ENCODE results near the gene DNAH17. TPM values are rescaled to one million over a fixed set of nuclear protein-coding genes. Genes with fewer than 3 reads are reported as not detected.

The DNAH17 gene, protein sequence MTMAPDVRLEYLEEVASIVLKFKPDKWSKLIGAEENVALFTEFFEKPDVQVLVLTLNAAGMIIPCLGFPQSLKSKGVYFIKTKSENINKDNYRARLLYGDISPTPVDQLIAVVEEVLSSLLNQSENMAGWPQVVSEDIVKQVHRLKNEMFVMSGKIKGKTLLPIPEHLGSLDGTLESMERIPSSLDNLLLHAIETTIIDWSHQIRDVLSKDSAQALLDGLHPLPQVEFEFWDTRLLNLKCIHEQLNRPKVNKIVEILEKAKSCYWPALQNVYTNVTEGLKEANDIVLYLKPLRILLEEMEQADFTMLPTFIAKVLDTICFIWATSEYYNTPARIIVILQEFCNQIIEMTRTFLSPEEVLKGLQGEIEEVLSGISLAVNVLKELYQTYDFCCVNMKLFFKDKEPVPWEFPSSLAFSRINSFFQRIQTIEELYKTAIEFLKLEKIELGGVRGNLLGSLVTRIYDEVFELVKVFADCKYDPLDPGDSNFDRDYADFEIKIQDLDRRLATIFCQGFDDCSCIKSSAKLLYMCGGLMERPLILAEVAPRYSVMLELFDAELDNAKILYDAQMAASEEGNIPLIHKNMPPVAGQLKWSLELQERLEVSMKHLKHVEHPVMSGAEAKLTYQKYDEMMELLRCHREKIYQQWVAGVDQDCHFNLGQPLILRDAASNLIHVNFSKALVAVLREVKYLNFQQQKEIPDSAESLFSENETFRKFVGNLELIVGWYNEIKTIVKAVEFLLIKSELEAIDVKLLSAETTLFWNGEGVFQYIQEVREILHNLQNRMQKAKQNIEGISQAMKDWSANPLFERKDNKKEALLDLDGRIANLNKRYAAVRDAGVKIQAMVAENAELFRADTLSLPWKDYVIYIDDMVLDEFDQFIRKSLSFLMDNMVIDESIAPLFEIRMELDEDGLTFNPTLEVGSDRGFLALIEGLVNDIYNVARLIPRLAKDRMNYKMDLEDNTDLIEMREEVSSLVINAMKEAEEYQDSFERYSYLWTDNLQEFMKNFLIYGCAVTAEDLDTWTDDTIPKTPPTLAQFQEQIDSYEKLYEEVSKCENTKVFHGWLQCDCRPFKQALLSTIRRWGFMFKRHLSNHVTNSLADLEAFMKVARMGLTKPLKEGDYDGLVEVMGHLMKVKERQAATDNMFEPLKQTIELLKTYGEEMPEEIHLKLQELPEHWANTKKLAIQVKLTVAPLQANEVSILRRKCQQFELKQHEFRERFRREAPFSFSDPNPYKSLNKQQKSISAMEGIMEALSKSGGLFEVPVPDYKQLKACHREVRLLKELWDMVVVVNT (N-terminal part only)
- total RNA-seq, result 0.22 TPM in 2 replicates

DNA sequence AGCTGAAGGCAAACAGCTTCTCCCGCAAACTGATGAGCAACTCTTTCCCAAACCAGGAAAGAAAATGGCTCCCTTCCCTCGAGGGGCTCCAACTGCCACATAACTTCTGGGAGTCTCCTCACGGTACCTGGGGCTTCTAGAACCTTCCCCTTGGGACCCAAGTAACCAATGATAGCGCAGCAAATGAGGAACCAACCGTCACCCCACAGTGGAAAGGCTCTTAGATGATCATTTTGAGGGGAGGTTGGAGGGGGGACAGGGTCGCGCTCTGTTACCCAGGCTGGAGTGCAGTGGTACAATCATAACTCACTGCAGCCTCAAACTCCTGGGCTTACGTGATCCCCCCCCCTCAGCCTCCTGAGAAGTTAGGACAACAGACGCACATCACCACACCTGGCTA is at the start of gene DNAH17:
Gene DNAH17 (minus strand): TSS at position 101 of the 400 bp plus-strand sequence. CDS start 2,339 bp downstream, outside the sequence.
- intact Hi-C loops (cut with micrococcal nuclease), result no loop called here

- intact Hi-C loops (cut with micrococcal nuclease), result no loop called here
Measured at GRCh38 chr17:78624324-78625151, 47.3 kb upstream of the DNAH17 start.

- intact Hi-C loops (cut with micrococcal nuclease), result no loop called here
Measured at GRCh38 chr17:78623541-78623940, 46.3 kb upstream of the DNAH17 start.

DNA sequence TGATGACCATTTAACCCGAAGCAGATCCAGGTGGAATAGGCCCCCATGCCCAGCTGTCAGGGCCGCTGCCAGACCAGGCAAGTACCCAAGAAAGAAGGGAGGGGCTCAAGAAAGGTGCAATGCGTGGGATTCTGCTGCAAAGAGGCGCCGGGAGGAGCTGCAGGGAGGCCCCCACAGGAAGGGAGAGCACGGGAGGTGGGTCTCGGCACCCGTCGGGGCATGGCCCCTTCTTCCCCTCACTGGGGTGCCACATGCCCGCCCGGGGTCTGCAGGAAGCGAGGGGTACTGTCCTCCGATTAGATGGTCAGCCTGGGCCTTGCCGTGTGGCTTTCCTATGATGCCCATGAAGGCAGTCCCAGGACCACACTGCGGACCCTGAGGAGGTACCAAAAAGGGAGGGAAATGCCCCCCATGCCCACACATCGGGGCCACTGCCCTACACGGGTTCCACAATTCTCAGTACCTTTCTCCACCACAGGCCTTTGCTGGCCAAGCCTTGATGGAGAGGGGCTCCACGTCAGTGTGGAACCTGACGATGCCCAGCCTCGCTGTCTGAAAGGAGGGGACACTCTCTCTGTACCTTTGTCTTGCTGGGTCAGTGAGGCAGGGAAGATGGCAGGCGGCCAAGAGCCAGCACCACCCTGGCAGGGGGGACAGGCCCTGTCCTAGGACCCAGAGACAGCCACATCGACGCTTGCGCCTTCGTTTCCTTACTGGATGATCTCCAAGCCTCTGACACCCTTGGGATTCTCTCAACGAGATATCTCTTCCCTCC is 45.5 kb upstream of the DNAH17 start:
- intact Hi-C loops (cut with micrococcal nuclease), result no loop called here

- intact Hi-C loops (cut with micrococcal nuclease), result no loop called here
Measured at GRCh38 chr17:78621720-78622490, 44.7 kb upstream of the DNAH17 start.

DNA sequence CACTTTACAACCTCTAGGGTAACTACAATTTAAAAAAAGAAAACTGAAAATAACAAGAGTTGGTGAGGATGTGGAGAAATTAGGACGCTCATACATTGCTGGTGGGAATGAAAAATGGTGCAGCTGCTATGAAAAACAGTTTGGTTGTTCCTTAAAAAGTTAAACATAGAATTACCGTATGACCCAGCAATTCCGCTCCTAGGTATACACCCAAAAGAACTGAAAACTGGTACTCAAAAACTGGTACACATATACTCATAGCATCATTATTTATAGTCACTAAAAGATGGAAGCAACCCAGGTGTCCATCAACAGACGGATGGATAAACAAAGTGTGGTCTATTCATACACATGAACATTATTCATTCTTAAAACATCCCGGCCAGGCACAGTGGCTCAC is 42.9 kb upstream of the DNAH17 start:
- intact Hi-C loops (cut with micrococcal nuclease), result no loop called here

- intact Hi-C loops (cut with micrococcal nuclease), result no loop called here
Measured at GRCh38 chr17:78619334-78619733, 42.1 kb upstream of the DNAH17 start.

GRCh38 chr17:78618264-78619066 is 41.3 kb upstream of the DNAH17 start:
- intact Hi-C loops (cut with micrococcal nuclease), result no loop called here

DNA sequence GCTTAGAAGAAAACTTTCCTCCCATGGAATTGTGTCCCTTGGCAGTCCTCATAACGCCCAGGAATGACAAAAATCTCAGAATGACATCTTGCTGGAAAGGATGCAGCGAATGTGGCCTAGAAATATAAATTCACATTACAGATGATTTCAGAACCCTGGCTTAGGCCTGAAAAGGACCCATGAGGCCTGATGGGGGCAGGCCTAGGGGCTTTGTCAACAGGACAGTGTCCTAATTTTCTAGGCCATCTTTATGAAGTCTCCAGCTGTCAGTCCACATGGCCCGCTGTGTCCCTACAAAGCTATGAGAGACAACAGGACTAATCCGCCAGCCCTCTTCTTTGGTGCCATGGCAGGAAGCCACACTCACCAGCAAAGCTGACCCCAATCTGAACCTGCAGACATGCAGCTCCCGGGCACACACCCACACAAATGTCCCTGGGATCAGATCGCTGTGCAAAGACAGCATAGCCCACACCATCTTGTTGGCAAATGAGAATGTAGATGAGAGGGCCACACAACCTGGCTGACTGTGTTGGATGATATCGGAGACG is 40.4 kb upstream of the DNAH17 start:
- intact Hi-C loops (cut with micrococcal nuclease), result no loop called here

DNA sequence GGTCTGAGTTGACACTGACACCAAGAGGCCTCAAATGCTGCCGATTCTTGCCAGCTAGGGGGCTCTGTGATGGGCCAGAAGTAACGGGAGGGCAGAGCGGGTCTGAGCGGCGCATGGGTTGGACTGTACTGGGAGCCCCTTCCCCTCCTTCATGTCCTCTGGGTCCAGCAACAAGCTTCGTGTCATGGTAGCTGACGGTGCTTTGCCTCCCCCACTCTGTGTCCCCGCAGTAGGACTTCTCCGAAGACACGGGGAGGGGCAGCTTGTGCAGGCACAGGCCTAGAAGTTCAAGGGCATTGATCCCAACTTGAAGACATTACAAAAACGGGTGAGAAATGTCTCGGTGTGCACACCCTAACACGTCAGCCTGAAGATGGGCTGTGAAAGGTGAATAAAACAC is 39.8 kb upstream of the DNAH17 start:
- intact Hi-C loops (cut with micrococcal nuclease), result no loop called here

DNA sequence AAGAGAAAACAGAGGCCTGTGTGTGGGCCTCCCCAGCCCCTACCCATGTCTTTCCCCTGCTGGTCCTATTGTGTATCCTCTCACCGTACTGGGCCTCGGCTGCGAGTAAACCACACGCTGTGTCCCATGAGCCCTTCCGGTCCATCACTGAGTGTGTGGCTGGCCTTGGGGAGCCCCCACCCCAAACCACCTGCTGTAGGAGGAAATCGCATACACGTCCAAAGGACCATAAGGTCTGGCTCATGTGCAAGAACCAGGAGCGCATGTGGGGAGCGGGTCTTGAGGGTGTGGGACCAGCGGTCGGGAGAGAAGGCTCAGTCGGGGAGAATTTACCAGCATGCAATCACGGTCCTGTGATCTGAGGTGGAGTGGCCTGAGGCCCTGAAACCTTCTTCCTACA is 38.4 kb upstream of the DNAH17 start:
- intact Hi-C loops (cut with micrococcal nuclease), result no loop called here

DNA sequence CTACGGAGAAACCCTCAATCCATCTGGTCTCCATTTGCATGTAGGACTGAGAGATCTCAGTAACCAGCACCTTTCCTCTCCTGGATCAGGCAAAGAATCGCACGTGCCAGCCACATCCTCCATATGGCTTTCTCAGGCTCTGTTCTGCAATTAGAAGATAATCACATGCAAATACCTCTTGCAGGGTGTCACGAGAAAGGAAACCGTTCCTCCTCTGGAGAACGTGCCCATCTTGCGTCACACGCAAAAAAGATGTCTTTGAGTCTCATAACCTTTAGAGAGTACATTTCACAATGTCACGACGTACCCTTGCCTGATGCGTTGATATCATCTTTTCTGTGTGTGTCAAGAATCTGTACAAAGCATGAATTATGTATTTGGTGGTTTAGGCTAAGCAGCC is 36.2 kb upstream of the DNAH17 start:
- intact Hi-C loops (cut with micrococcal nuclease), result no loop called here

- intact Hi-C loops (cut with micrococcal nuclease), result no loop called here
Measured at GRCh38 chr17:78611607-78612006, 34.4 kb upstream of the DNAH17 start.

DNA sequence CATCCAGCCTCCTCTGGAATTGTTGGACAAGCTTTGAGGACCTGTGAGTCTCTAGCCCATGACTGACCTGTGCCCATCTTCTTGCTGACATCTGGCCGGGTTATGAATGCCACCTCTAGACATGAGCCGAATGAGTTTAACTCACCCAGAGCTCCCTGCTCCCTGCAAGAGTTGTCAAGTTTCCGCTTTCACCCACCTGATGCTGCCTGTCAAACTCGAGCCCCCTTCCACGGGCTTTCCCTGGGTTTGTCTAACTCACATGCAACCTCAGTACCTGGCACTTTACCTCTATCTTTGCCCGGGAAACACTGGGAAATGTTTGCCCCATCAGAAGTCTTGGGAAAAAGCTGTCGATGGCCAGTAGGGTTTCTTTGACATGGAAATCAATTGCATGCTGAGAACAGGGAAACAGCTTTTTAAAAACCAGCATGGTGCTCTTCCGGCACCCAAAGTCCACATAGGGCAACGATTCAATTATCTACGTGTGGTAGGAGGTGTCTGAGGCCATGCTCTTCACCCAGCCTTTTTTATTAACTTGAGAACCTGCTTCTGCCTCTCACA is 33.8 kb upstream of the DNAH17 start:
- intact Hi-C loops (cut with micrococcal nuclease), result no loop called here

- intact Hi-C loops (cut with micrococcal nuclease), result no loop called here
Measured at GRCh38 chr17:78609191-78609641, 32.0 kb upstream of the DNAH17 start.

DNA sequence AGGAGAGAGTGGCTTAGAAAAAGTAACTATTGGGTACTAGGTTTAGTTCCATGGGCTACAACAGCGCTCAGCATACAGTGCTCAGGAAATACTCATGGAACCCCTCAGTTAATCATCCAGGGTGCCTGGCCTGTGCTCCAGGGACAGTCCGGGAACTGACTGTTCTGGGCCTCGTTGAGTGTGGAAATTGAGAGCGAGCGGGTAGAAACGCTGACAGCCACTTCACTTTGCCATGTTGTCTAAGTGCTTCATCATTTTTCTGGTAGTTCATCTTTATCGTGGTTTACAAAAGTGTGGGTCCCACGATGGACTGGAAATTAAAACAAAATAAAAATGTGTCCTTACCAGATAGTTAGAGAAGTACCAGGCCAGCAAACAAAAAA is 31.6 kb upstream of the DNAH17 start:
- intact Hi-C loops (cut with micrococcal nuclease), result no loop called here

DNA sequence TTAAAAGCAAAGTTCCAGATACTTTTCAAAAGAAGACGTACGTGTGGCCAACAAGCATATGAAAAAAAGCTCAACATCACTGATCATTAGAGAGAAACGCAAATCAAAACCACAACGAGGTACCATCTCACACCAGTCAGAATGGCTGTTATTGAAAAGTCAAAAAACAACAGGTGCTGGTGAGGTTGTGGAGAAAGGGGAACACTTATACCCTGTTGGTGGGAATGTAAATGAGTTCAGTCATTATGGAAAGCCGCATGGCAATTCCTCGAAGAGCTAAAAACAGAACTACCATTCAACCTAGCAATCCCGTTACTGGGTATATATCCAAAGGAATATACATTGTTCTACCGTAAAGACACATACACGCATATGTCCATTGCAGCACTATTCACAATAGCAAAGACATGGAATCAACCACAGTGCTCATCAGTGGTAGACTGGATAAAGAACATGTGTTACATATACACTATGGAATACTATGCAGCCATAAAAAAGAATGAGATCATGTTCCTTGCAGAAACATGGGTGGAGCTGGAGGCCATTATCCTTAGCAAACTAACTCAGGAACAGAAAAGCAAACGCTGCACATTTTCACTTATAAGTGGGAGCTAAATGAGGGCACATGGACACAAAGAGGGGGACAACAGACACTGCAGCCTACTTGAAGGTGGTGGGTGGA is 31.1 kb upstream of the DNAH17 start:
- intact Hi-C loops (cut with micrococcal nuclease), result no loop called here

All from T-helper 1 cell treated with Interleukin-12 subunit alpha and Interleukin-12 subunit beta and Interleukin-4 antibody, amounts not matched to agents 30 ng/mL and 1 ng/mL, for 36 hours (primary cell).